Bronchial smooth muscle cell (primary cell): ENCODE measurements around the gene COA8. TPM values are rescaled to one million over a fixed set of nuclear protein-coding genes. Genes with fewer than 3 reads are reported as not detected.

ENCODE experiments used
- total RNA-seq: library from RNA; depleted of rRNA; stranded (reverse); fragments of >200 nt; gene quantifications from 2 replicates; pipeline ENCODE4 v1.2.1, GENCODE V29; 2014

The COA8 gene
- total RNA-seq: 7.1 and 17.5 TPM in 2 replicates

GRCh38 chr14:103562429-103563225, at the start of gene COA8, which contains the start of gene BAG5:
Gene COA8 (plus strand): TSS chr14:103562960. CDS start chr14:103563002, 42 bp downstream.
Gene BAG5 (minus strand): TSS chr14:103562657. CDS start chr14:103561164, 1,493 bp downstream.

GRCh38 chr14:103522649-103523574, 39.8 kb upstream of the COA8 start, which contains the start of gene CKB:
Gene CKB (minus strand): TSS chr14:103522830. CDS start chr14:103522493, 337 bp downstream.

GRCh38 chr14:103528587-103529382, 34.0 kb upstream of the COA8 start, which contains the start of gene TRMT61A:
Gene TRMT61A (plus strand): TSS chr14:103529196. CDS start chr14:103529979, 783 bp downstream.

GRCh38 chr14:103628684-103629502, 66.1 kb downstream of the COA8 start, which contains the start of gene KLC1:
Gene KLC1 (plus strand): TSS chr14:103629211. CDS start chr14:103654565, 25,354 bp downstream.

Other genes with a start within 250 kb of the COA8 start
- gene EIF5, start 228.7 kb upstream of the COA8 start, total RNA-seq: 152 and 330 TPM in 2 replicates
- gene MARK3, start 177.5 kb upstream of the COA8 start, total RNA-seq: 73.8 and 78.0 TPM in 2 replicates
- 60.8 and 79.3 TPM in 2 replicates for gene CKB, start 40.1 kb upstream of the COA8 start, total RNA-seq
- 6.8 and 9.8 TPM in 2 replicates for gene TRMT61A, start 33.8 kb upstream of the COA8 start, total RNA-seq
- 15.9 and 17.8 TPM in 2 replicates for gene BAG5, start 303 bp upstream of the COA8 start, total RNA-seq
- gene KLC1, start 66.3 kb downstream of the COA8 start, total RNA-seq: 203 and 229 TPM in 2 replicates
- 3.2 and 5.0 TPM in 2 replicates for gene XRCC3, start 152.5 kb downstream of the COA8 start, total RNA-seq
- gene ZFYVE21, start 152.8 kb downstream of the COA8 start, total RNA-seq: 70.8 and 81.3 TPM in 2 replicates